RCC 7860 (cell line): Measurements from ENCODE around the gene FNIP2.

Source experiments
- DNase-seq: peaks from one replicate; pipeline ENCODE4 v3.0.0-alpha.2; 2015; ENCODE audit warnings: low spot score
- FAIRE-seq: peaks from 2 replicates; lab custom pipeline; 2012; peaks lifted over from hg19 to GRCh38; lab: Jason Lieb, UNC

The FNIP2 gene

DNA sequence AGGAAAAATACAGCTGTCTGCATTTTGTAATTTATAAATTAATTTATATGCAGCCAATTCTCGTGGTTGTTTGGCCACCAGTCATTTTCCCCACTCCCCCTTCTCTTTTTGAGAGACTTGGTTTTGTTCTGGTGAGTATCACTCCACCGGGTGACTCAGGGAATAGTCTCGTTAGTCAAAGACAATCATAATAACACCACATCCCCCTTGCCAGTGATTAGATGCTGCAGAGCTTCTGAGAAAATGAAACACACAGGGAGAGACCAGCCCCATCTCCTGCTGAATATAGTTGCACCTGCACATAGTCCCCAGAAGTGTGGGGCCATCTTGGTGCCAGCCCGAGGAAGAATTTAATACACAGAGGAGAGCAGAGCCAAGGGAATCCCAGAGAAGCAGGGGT, 8.0 kb upstream of the FNIP2 start:
- DNase-seq (no peak), FAIRE-seq (no peak)

DNA sequence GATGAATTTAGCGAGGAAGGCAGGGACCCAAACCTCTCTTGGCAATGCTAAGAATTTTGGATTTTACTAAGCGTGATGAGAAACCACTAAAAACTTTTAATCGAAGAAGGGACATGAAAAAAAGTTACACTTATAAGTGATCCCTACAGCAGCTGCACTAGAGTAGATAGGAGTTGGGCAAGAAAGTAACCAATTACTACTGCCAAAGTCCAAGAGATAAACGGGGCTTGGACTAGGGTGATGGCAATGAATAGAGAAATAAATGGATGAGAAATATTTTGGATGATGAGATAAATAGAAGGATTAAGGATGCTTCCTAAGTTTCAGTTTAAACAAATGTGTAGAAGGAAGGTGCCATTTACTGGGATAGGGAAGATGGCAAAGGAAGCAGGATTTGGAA, 6.3 kb upstream of the FNIP2 start:
- DNase-seq (no peak), FAIRE-seq (no peak)

DNA sequence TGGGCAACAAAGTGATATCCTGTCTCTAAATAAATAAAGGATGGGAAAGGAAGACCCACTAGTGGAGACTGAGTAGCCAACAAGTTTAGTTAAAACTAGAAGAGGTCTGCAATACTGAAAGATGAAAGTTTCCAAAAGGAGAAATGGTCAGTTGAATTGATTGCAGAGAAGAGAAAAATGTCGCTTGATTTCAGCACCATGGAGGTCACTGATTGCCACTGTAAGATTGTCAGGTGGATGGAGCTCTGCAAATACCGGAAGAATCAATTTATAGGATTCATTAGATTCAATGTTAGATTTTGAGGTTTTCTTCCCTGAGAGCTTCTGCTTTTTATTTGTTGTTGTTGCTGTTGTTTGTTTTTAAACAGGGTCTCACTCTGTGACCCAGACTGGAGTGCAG, 5.4 kb upstream of the FNIP2 start:
- no peak for DNase-seq
- FAIRE-seq: no peak

DNA sequence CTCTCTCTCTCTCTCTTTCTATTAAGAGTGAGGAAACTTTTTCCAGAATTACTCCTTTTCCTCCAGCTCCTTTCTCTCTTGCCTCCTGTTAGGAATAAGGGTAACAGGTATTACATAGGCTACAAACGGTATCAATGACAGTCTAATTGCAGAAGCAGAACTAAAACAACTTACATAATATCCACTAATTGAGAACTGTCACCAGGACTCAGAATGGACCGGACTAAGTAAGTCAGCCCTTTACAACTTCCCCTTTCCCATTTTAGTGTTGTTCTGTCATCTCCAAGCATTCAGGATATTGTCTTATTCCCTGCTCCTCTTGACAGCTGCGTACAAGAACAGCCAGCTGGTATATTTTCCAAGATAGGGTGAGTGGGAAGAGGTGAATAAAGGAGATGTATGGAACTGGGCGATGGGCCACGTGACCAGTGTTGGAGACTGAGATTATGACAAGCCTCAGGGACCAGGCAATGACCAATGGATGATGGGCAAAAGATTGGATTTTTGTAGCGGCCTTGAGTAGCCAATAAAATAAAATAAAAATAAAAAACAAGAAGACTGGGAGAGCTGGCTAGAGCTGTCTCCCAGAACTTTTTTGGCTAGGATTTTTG, 2.3 kb upstream of the FNIP2 start:
- FAIRE-seq (no peak), DNase-seq (no peak)

DNA sequence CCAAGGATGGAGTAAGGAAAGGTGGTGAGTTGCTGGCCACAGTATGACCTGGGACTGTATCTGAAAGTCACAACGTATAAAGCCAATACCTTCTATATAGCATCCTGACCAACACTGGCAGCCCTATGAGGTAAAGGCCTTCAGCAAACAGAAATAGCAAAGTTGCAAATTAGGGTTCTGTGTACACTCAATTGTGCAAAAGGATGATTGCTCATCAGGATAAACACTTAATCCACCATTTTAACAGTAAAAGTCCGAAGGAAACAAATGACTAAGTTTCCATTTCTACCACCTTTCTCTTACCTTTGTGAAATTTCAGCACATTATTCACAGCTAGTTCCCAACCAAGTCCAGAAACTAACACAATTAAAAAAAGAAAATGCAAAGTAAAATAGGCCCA, 1.4 kb upstream of the FNIP2 start:
- no peak for FAIRE-seq
- no peak for DNase-seq

DNA sequence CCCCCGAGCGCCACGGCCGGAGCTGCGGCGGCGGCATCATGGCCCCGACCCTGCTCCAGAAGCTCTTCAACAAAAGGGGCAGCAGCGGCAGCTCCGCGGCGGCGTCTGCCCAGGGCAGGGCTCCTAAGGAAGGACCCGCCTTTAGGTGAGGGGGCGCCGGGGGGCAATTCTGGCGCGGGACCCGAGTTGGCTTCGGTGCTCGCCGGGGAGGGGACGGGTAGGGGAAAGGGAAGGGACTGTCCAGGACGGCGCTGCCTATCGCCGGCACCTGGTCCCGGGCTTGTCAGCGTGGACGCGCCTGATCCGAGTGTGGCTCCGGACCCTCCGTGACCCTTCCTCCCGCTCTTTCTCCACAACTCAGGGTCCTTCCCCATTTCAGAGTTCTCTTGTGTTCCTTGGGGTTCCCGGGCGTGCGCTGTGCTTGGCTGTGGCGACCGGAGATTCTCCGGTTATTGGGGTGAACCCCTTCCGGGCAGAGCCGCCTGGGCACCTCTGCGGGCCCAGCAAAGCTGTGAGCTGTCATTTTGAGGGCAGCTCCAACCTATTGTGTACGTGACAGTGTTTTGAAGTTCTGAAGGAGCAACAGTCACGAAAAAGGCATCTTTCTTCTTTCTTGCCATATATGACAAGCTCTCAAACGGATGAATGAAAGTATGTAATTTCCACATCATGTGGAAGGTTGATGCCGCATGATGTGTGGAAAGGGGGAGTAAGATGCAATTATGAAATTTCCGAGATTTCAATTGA, 522 bp downstream of the FNIP2 start:
- FAIRE-seq (no peak), DNase-seq (no peak)

DNA sequence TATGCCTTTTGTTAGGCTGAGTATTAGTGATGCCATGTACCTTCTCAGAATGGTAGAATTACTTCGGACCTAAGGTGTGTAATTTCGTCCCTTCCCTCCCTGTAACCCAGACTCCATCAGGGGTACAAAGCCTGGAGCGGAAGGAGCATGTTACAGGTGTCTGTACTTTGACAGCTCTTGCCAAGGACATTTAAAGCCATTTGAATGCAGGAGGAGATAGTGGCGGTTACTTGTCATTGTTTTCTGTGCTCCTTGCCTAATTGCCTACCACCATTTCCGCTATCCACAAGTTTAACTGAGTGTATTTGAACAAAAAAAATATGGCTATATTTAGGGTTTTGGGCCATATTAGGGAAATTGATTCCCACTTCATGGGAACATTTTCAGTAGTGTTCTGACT, 1.8 kb downstream of the FNIP2 start:
- DNase-seq (no peak), FAIRE-seq (no peak)

DNA sequence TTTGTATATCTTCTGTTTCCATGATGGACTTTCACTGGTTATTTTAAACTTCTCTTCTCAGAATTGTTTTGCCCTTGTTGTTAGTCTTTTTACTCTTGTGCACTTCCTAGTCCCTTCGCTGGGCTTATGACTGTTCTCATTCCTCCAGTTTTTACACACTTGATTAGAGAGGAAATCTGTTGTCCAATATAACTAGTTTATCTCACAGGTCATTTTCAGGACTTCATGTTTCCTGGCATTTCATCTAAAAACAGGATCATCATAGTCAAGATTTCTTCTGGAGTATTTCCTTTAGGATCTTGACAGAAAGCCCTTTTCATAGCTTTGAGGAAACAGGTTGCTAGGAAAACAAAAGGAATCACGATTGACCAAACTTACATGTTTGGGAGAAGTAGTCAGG, 3.0 kb downstream of the FNIP2 start:
- DNase-seq (no peak), FAIRE-seq (no peak)

DNA sequence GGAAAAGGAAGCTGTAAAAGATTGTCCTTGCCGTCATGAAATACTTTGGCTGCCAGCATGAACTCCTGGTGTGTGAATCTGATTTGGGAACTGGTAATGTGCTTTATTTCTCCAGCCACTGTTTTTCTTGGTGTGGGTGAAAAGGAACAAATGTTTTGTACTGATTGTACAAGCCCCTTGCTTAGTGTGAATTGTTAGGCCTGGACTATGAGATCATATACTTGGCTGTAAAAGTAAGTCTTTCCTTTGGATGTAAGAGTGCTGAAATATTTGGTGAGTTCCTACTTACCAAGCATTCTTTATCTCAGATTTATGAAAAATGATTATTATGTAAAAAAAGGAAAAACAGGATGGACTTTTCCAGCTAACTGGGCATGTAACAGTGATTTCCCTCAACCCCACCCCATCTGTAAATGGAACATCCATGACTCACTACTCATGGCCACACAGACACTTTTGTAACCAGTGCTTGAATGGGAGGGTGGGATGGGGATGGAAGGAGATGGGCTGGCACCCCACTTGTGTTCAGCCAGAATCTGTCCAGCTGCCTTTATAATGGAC, 6.3 kb downstream of the FNIP2 start:
- FAIRE-seq (no peak), DNase-seq (no peak)

DNA sequence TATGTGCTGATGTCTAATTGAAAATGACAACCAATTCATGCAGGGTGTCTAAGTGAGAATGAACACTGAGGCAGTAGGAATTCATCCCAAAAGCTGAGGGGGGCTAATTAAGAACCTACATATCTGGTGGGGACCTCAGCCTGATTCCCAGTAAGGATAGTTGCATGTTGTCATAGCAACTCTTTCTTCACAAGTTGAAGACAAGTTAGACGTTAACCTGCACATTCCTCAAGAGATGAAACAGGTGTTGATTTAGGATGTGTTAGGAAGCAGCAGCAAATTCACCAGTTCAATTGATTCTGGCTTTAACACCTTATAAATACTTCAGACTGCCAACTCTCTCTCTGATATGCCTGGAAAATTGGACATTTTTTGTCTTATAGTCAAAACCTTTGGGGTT, 7.3 kb downstream of the FNIP2 start:
- no peak for FAIRE-seq

DNA sequence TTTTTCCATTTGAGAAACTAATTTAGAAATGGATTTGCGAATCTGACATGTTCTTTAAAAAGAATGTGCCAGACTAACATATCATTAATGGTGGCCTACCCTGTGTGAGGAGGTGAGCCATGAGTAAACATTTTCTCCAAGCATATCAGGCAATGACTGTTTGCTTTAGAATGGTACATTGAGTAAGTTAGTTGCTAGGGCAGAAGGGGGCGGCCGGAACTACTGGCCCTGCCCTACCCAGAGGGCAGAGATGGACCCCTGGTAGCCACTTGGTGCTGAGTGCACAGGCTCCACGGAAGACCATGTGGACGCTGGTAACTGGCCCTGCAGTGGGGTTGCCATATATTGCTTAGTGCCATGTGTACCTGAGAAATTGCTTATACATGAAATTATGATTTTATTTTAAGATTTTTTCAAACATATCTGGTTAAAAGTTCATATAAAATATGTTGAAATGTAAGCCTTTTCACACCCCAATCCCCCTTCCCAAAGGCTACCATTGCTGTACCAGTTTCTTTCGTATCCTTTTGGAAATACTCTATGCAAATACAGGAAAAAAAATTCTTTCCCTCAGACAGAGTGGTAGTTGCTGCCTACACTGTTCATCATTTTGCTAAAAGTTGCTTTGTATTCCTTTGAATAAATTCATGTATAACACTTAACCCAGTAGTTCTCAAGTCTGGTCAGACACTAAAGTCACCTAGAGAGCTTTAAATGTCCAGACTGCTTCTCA, 8.8 kb downstream of the FNIP2 start:
- FAIRE-seq: no peak
- no peak for DNase-seq

More for the DNA sequence above, 7.3 kb downstream of the FNIP2 start:
- DNase-seq: no peak

DNA sequence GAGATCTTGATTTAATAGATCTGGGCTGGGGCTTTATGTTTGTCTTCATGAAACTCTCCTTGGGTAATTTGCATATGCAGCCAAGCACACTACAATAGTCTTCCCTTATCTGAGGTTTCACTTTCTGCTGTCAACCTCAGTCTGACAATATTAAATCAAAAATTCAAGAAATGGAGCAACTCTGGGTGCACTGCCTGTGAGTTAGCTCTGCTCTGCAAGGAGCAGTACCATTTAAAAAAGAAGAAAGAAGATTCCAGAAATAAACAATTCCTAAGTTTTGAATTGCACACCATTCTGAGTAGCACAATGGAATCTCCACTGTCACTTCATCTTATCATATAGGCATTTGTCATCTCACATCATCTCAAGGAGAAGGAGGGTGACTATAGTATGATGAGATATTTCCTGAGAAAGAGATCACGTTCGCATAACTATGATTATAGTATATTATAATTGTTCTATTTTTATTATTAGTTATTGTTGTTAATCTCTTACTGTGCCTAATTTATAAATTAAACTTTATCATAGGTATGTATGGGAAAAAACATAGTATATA, 9.4 kb downstream of the FNIP2 start:
- no peak for DNase-seq
- no peak for FAIRE-seq

DNA sequence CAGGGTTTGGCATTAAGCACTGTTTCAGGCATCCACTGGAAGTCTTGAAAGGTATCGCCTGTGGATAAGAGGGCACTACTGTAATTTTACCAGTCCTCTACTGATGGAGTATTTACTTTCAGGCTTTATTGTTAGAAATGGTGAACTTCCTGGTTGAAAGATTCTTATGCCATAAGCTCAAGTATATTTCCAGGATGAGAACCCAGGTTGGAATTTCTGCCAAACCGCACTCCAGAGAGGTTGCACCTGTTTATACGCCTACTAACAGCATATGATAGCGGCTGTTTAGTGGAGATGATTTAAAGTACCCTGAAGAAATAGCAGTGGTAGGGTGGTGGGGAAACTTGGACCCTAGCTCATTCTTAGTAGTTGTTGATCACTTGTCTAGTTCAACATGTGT, 9.9 kb downstream of the FNIP2 start:
- DNase-seq (no peak), FAIRE-seq (no peak)

DNA sequence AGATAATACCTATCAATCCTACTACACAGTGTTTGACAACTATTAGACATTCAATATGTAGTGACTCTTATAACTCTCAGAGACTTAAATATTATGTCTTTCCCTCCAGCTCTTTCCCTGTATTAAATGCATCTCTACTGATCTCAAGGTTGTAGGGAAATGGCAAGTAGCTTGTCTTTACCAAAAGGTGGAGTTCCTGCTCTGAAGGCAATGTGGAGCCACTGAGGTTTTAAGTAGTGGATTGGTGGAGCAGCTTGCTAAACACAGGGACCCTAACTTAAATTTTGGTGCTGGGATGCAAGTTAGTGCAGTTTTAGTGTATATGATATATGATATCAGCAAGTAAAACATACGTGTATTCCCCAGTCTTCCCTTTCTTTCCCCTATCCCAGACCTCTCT, 13.1 kb downstream of the FNIP2 start:
- no peak for DNase-seq
- no peak for FAIRE-seq

DNA sequence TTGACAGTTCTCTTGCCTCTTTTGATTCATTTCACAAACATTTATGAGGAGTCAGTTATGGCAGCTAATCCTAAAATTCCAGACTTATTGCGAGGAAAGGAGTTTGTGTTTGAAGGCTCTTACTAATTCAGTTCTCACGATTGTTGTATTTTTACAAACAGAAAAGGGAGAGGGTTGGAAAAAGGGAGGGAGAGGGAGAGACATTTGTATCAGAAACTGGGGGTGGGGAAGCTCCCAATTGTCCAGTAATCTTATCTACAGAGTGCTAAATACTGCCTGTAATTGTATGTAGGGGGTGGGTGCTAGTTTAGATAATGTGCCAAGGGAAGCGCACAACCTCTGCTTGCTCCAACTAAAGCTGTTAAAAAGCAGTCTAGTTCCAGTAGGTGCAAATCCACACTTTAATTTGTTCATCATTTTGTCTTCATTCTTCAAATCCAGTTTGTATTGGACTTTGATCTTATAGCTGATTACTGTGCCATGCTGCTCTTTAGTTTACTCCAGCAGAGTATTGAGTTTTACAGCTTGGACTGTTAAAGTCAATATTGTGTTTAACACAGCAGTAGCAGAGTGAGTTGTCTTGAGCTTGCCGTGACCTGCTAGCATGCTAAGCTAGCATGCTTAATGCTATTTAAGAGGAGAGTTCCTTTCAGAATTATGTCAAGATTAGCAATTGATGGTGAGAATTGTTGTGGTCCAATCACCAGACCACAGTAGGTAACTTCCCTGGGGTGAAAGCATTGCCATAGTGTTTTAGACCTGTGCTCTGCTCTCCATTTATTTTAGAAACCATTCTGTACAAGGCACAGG, 13.9 kb downstream of the FNIP2 start:
- FAIRE-seq: no peak

DNA sequence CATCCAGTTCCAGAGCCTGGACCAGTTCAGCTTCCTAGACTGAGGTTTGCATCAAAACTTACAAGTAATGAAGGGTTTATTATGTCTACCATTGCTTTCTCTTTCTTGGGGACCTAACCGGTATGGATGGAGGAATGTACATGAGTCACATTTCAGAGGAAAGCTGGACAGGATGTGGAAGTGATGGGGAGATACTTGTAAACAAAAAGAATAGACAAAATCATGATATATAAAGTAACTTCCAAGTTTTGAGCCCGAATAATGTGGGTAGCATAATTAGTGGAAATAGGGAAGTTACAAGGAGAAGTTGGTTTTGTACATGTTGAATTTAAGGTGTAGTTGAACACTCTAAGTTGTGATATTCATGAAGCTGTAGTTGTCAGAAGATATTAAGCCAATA, 15.0 kb downstream of the FNIP2 start:
- FAIRE-seq: no peak
- DNase-seq: no peak

More for the DNA sequence above, 13.9 kb downstream of the FNIP2 start:
- DNase-seq: no peak

DNA sequence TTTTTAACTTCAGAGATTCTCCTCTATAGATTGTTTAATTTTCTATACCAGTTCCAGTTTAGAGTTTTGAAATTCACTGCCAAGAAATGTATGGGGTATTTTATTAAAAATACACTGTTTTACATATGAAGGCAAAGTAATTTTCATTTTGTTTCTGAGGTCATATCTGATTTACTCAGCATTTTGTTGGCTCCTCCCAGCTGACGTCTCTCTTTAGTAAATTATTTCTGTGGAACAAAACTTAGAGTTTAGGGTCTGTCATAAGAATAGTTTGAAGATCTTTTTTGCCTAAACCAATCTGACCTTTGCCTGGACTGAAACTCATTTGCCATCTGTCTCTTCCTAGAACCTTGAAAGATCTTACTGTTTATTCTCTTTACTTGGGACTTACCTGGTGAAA, 16.9 kb downstream of the FNIP2 start:
- FAIRE-seq: no peak
- DNase-seq: no peak

DNA sequence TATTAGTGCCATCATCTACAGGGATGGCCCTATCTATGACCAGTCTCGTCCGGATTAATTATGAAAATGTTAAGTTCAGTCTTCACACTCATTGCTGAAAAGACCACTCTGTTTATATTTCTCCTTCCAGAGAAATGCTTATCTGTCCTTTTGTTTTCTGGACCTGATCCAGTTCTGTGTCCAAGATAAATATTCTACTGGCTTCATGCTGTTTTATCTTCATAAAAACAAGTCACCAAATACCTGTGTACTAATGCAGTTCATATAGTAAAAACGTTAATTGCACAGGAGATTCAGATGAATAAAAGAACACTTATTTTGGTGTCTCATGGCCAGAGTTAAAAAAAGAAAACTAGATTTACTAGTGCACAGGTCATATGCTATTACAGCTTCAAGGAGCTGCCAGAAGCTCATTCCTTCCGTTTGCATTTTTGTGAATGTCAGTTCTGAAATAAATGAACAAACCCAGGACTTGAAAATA, 17.3 kb downstream of the FNIP2 start:
- FAIRE-seq (no peak), DNase-seq (no peak)

DNA sequence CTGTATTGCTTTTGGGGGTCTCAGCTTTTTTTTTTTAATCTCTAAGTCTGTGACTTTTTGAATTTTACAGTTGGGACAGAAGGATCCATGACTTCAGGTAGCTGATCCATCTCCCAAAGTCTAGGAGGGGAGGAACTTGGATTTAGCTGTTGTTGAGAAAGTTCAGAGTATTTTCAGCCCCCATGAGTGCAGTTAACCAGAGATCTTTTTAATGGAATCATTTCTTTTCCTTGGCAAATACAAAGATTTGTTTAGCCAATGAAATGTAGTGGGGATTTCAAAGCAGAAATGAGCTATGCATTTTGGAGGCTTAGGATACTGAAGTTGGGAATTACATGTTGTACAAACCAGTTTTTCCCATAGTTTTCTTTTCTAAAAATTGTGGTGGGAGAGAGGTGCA, 18.1 kb downstream of the FNIP2 start:
- no peak for FAIRE-seq
- DNase-seq: no peak

DNA sequence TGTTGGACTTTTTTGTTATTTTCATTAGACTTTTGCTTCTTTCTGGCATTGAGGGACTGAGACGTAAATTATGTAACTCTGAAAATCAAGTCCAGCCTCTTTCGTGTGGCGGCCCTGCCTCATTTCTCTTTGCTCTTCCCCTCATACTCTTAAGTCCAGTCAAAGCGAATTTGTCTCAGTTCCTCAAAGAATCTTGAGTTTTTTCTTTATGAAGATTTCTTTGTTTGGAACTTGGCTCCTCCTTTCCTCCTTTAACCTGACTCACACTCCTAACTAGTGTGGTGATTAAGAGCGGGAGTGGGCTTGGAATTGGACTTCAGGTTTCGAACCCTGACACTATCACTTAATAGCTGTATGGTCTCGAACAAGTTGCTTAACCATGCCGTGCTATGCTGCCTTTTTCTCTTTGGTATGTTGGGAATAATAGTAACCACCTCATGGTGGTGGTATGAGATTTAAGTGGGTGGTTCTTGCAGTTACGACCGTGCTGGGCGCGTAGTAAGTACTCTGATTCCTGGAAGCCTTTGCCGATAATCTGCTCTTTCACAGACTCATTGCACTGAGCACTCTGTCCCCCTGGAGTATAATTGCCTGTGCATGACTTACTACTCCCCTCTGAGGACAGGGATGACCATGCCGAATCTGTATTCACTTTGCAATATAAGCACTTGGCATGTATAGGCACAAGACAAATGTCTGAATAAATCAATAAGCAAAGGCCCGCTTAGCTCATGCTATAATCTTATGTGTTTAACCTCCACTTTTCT, 19.1 kb downstream of the FNIP2 start:
- FAIRE-seq: no peak
- DNase-seq: no peak
